G401 (cell line): ENCODE results near the gene MTFP1. TPM values are rescaled to one million over a fixed set of nuclear protein-coding genes. Genes with fewer than 3 reads are reported as not detected.

ENCODE experiments used
- DNase-seq: peaks from one replicate; pipeline ENCODE4 v3.0.0-alpha.2; 2015; ENCODE audit warnings: low spot score
- in situ Hi-C: cut with HindIII; loops from 2 replicates; pipeline ENCODE4 v1.10.0; 2016; ENCODE audit warnings: low sequenced_read_pairs, mixed read lengths
- total RNA-seq: library from RNA; depleted of rRNA; stranded (reverse); fragments of >200 nt; shearing (Covaris generic); gene quantifications from 2 replicates; pipeline ENCODE4 v1.2.3, GENCODE V29; 2014; rRNA removed

MTFP1 gene, protein sequence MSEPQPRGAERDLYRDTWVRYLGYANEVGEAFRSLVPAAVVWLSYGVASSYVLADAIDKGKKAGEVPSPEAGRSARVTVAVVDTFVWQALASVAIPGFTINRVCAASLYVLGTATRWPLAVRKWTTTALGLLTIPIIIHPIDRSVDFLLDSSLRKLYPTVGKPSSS
- 79.7 and 96.7 TPM in 2 replicates for total RNA-seq

DNA sequence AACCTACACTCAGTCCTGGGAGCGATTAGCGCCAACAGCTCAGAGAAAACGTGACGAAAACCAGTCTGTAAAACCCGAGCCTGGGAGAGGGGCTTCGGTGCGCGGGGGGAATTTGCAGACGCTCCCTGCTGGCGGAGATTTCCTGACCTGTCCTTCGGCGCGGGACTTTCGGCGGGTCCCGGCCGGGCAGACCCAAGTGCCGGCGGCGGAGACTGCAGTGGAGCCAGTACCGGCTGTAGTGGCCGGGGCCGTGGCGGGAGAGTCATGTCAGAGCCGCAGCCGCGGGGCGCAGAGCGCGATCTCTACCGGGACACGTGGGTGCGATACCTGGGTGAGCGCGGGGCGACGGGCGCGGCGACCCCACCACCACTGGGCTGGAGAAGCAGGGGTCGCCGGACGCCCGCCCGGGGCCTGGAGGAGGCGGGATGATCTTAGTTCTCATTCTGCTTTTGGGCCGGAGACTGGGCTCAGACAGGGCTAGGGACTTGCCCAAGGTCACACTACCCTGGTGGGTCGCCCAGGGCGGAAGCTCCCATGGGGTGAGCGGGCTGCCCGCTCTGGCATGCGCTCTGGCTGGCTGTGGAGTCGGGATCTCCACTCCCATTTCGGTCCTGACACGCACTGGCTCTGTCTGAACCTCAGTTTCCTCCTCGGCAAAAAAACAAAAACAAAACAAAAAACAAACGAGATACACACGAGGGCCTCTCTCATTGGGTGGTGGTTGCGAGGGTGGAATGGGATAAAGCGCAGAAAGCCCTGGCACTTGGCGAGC, at the start of gene MTFP1:
TSS of gene MTFP1 (plus strand) at position 153 of the 772 bp plus-strand sequence. CDS start at position 265, 112 bp downstream.
- in situ Hi-C loops: no loop called here
- DNase-seq: peak; percentile 65

DNA sequence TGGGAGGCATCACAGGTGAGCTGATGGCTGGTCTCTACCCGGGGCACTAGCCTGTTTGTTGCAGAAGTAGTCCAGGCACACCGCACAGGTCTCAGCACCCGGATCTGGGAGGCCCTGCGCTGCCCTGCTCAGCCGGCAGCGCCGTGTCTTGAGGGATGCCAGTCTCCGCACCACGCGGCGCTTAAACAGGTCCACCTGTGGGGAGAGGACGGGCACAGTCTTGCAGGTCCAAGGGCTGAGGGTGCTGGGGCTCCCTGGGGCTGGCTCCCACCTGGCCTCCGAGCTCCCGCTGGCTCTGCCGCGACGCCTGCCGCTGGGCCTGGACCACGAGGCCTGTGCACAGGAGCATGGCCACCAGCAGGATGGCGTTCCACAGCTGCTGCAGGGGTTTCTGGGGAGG, 45.6 kb upstream of the MTFP1 start:
- in situ Hi-C loops: no loop called here
- no peak for DNase-seq

DNA sequence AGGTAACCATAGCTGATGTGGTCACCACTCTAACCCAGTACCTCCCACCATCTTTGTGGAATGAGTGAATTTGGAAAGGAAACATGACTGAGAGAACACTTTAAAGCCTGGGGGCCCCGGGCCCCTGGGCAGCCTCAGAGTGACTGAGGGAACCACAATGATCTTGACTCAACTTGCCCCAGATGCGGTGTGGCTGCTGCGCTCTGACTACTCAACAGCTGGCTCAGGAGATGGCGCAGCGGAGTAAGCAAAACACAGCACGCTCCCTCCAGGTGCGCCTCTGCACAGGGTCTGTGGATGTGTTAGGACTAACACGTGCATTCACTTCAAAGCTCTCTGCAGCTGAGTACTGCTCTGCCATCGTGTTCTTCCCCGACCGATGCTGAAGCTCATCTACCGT, 44.3 kb upstream of the MTFP1 start:
- in situ Hi-C loops: no loop called here
- no peak for DNase-seq

DNA sequence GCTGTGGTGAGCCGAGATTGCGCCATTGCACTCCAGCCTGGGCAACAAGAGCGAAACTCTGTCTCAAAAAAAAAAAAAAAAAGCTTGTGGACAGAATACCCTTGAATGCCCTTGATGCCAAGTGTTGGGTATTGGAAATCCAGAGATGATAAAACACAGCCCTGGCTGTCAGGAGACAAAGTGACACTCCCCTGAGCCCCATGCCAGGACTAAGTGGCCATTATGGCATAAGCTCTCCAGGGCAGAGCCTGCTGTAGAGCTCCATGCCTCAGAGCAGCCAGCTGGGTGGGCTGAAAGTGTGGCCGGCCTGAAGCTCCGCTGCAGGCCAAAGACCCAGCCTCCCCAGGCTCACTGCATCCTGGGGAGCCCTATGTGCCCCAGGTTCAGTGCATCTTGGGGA, 43.2 kb upstream of the MTFP1 start:
- no peak for DNase-seq
- in situ Hi-C loops: no loop called here

DNA sequence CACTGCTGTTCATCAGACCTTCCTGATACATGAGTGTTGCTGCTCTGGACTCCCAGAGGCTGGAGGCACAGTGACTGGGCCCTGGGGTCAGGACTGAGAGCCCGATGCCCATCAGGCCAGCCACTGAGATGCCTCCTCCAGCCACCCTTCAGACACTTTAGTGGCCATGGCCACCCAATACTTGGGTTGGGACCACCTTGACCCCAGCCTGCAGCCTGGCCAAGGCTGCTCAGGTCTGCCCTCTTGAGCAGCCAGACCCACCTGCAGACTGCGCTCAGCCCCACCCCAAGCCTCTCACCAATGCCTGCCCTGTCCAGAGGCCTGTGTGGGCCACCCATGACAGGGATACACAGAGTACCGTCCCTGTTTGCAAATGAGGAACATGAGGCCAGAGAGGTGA, 42.5 kb upstream of the MTFP1 start:
- in situ Hi-C loops: no loop called here
- DNase-seq: no peak

DNA sequence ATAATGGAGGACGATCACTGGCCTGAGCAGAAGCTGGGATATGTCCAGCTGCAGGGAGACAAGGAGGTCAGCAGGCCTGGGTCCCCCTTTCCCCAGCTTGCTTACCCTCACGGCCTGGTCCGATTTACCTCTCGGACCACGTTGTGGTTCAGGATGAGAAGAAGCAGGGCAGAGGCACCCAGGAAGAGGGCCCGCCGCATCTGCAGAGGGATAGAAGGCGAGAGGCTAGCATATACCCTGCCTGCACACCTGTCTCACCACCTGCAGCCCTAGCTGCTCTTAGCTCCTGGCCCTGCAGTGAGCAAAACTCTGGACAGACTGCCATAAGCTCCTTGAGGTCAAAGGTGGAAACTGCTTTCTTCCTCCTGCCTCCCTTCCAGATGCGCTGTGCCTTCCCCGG, 39.6 kb upstream of the MTFP1 start:
- DNase-seq: no peak
- in situ Hi-C loops: no loop called here

DNA sequence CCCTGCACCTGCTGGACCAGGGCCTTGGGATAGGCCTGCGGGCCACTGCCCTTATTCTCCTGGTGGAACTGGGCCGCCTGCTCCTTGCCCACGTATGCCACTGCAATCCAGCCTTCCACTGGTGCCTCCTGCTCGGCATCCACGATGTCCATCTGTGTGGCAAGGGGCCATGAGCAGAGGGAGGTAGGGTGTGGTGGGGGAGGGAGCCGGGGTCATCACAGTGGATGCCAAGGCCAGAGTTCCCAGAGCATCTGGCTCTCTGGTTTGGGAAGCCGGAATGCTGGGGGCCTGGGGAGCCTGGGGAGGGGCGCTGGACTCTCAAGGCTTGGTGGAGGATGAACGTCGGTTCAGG, 39.0 kb upstream of the MTFP1 start:
- in situ Hi-C loops: no loop called here
- peak; percentile 31 for DNase-seq

DNA sequence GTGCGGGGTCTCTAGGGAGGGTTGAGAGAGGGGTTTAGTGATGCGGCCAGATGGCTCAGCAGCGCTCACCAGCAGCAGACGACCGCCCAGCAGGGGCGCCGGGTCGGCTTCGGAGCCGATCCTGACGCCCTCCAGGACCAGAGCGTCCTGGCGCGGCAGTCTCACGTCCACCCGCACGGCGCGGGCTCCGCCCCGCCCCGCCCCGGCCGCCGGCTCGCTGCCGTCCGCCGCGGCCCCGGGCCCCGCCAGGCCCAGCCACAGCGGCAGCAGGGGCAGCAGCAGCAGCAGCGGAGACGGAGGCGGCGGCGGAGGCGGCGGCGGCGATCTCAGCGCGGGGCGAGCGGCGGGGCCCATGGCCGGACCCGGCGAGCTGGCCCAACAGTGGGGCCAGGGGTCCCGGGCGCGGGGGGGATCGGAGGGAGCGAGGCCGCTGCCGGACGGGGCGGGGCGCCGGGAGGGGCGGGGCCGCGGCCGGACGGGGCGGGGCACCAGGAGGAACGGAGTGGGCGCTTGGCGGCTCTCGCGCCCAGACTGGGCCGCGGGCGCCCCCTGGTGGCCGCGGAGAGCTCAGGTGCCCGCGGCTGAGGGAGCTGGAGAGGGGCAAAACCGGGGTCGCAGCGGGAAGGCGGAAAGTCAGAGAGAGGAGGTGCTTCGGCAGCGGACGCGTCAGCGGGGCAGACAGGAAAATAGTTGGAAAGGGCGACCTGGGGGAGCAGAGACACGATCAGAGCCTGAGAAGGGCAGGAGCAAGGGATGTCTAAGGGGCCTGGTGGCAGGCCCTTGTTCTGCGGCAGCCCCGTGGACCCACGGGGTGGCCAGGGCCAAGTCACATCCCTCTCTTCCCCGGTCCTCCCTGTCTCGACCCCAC, 38.4 kb upstream of the MTFP1 start, which contains the start of gene RNF215:
TSS of gene RNF215 (minus strand) at position 452 of the 868 bp plus-strand sequence. CDS start at position 354, 98 bp downstream.
- in situ Hi-C loops: no loop called here
- peak; percentile 85 for DNase-seq

DNA sequence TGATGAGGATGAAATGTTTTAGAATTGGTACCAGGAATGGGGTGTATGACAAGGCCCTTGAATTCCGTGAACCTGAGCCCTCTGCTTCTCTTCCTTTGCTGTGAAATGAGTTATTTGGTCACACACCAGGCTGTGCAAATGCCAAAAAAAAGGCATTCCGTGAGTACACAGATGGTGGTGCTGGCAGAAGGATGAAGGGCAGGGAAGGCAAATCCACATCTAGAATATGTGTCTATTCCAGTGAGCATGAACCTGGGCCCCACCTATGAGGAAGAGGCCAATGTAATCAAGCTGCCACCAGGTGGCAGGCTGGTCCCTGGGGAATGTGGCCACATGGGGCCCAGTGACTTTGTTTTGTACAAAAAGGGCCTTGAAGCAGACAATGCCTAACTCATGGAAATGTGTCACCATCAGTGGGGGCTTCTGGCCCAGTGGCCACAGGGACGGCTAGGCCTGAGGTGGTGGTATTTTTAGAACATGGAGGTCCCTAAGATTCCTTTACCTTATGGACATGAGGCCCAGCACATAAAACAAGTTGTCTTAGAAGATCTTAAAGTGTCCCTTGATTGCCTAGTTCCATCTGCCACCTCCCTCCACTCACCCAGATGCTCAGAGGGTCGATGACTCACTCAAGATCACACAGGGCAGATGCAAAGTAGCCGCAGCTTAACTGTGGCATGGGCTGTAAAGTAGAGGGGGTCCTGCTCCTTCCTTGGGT, 34.4 kb upstream of the MTFP1 start:
- DNase-seq: peak; percentile 71
- in situ Hi-C loops: loop anchor here (5.0 kb wide), 1 partner anchor 104 kb away; the partner anchor contains the start of gene CASTOR1

DNA sequence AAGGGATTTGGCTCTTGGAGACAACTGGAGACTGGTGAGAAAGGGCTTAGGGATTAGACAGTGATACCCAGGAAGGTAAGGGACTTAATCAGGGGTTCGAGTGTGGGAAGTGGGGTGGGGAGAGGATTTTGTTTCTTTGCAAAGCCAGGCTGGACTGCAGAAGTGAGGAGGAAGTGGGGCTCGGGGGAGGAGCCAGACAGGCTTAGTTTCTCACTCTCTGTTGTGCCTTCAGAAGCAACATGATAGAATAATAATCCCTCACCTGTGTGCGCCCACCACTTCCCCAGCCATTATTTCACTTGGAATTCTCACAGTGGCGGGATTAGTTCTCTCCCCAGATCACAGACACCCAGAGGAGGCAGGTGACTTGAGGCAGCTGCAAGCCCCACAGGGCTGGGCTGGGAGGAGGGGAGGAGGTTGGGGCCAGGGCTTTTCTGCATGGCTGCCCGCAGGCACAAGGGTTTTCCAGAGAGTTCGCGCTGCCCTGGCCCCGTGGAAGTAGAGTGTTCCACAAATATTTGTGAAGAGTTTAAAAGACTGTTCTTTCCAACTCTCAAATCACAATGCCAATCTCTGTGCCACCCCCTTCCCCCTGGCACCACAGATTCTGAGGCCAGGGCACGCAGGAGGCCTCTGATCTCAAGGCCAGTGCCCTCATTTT, 32.8 kb upstream of the MTFP1 start:
- DNase-seq: no peak
- in situ Hi-C loops: loop anchor here (5.0 kb wide), 1 partner anchor 105 kb away; the partner anchor contains the start of gene CASTOR1

DNA sequence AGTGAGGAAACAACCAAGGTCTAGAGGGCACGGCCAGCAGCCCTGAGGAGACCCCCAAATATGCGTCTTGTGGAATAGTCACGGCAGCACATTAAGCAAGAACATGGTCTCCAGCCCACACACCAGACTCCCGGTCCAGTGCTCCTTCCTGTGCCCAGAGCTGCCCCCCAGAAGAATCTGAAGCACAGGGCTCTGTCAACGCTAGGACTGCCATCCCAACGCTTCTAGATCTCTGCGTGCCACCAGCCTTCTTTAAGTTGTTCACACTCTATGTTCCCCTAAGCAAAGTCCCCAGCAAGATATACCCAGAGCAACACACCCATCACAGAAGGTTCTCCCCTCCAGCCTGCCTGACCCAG, 32.3 kb upstream of the MTFP1 start:
- in situ Hi-C loops: loop anchor here (5.0 kb wide), 1 partner anchor 106 kb away; the partner anchor contains the start of gene CASTOR1
- DNase-seq: no peak

DNA sequence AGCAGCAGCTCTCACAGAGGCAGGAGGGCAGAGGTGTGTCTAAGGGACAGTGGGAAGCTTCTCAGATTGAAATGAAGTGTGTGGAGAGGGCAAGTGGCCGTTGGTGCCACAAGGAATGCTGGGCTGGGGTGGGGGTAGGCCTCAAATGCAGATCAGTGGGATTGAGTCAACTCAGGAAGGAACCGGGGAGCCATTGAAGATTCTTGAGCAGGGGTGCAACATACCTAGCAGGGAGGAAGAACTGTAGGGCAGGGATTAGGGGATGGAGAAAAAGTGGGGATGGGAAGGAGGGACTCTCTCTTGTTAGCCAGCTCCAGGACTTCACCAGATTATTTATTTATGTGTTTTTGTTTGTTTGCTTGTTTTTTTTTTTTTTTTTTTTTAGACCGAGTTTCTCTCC, 31.7 kb upstream of the MTFP1 start:
- no peak for DNase-seq

DNA sequence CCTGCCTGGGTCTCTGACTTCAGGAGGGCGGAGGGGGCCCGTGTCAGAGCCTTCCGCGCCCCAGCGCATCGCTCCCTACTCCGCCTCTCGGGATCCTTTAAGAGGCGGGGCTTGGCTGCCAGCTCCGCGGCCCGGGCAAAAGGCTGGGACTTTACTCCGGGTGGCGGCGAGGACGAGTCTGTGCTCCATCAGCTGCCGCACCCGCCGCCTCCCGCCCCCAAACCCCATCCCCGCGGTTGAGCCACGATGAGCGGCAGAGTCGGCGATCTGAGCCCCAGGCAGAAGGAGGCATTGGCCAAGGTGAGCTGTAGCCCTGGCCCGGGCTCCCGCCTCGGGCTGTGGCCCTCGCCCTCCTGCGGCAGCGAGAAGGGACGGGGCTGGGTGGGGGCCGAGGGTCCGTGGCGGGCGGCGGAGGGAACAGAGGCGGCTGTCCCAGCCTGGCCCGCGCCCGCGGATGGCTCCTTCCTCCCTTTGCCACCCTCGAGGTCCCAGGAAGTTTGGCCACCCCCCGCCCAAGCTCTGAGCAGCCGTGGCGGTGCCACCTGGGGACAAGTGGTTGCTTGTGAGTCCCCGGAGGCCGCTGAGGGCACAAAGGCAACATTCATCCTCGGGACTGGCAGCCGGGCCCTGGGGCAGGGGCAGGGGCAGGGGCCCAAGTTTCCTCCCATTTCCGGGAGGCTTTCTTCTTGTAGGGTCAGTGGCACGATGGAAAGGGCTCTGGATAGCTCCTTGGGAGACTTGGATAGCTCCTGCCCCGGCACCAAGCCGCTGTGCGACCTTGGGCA, 28.5 kb upstream of the MTFP1 start, which contains the start of gene SEC14L2:
TSS of gene SEC14L2 (plus strand) at position 148 of the 785 bp plus-strand sequence. CDS start at position 247, 99 bp downstream.
- peak; percentile 87 for DNase-seq

More for the DNA sequence above, 31.7 kb upstream of the MTFP1 start:
- in situ Hi-C loops: loop anchor here (5.0 kb wide), 1 partner anchor 107 kb away; the partner anchor contains the start of gene CASTOR1

DNA sequence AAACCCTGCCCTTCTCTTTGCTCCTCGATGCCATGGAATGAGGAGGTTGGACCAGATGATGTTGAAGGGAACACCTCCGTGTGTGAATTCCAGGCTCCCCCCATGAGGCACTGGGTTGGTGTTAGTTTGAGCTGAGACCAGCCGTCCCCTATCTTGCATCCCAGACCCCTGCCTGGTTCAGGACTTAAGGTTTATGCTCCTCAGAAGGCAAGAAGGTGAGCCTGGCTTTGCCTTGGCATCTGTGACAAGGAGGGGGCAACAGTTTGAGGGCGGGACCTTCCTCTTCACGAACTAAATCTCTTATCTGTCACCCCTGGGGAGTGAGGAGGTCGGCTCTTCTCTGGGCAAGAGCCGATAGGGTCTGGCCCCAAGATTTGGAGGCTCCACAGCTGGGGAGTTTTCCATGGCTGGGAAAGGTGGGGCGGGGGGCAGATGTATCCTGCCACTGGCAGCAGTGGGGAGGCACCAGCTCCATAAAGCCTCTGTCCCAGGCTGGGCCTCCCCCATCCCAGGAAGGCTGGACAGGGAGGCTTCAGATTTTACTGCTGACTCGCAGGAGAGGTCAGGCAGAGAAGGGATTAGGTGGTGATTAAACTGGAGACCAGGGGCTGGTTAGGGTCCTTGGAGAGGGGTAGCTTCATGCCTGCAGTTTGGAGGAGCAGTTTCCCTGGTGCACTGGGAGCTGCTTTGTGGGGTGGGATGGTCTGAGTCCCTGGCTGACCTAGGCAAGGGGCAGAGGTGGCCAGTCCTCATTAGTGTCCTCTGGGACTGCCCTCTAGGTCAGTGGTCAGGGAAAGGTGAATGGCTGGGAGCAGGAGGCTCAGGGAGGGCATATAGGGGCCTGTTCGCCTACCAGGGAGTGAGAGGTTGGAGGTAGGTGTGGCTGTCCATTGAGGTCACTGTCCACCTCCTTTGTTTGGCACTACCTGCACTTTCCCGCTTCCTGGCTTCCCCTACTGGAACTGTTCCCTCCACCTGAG, 27.6 kb upstream of the MTFP1 start:
- in situ Hi-C loops: no loop called here
- DNase-seq: peak; percentile 32

More for the DNA sequence above, 28.5 kb upstream of the MTFP1 start, which contains the start of gene SEC14L2:
- in situ Hi-C loops: no loop called here

DNA sequence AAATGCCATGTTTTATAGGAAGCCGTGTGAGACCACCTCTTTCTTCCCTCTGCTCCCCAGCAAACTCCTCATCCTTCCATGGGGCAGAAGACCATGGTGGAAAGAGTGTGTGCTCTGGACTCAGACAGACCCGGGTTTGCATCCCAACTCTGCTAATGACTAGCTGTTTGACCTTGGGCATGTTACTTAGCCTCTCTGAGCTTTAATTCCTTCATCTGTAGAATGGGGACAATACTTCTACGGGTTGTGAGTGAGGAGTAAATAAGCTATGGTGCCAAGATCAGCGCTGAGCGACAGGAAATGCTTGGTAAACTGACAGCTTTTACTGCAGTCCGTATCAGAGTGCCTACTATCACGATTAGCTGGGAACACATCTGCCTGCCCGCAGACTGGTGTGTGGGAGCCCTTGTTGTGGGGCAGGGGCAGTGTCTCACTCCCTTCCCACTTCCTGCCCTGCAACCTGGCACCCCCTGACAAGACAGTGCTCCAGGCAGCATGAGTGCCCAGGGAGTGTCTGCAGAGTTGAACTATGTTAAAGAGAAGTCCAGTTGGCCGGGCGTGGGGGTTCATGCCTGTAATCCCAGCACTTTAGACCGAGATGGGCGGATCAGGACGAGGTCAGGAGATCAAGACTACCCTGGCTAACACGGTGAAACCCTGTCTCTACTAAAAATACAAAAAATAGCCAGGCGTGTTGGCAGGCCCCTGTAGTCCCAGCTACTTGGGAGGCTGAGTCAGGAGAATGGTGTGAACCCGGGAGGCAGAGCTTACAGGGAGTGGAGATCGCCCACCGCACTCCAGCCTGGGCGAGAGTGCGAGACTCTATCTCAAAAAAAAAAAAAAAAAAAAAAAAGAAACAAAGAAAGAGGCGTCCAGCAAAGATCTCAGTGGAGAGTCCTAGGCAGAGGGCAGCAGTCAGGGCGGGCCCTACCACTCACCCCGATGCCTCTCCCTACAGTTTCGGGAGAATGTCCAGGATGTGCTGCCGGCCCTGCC, 26.6 kb upstream of the MTFP1 start:
- in situ Hi-C loops: no loop called here
- DNase-seq: peak; percentile 12
